Smooth muscle cell (in vitro differentiated cells): ENCODE measurements around the gene RASA3. TPM values are rescaled to one million over a fixed set of nuclear protein-coding genes. Genes with fewer than 3 reads are reported as not detected.

Experiments used
- DNase-seq: peaks from one replicate; lab custom pipeline; 2025; ENCODE audit not compliant: unreplicated experiment; lab: John Stamatoyannopoulos, UW
- H2AFZ ChIP-seq: fragments of 200-600 bp; sonication (generic); 2 replicates; pipeline ENCODE4 v1.6.0; 2016; ENCODE audit warnings: antibody characterized with exemption, low read depth, mild to moderate bottlenecking
- H3F3A ChIP-seq: fragments of 200-600 bp; sonication (generic); 2 replicates; pipeline ENCODE4 v1.6.0; 2017; ENCODE audit warnings: antibody characterized with exemption, low read depth
- H3K27ac ChIP-seq: fragments of 200-600 bp; sonication (generic); 2 replicates; pipeline ENCODE4 v1.5.1; 2016; ENCODE audit warnings: low read depth, mild to moderate bottlenecking
- H3K27me3 ChIP-seq: fragments of 200-600 bp; sonication (generic); 2 replicates; pipeline ENCODE4 v1.6.1; 2016; ENCODE audit warnings: low read depth, mild to moderate bottlenecking
- H3K36me3 ChIP-seq: fragments of 200-600 bp; sonication (generic); 2 replicates; pipeline ENCODE4 v1.5.1; 2016; ENCODE audit warnings: low read depth
- H3K4me1 ChIP-seq: fragments of 200-600 bp; sonication (generic); 2 replicates; pipeline ENCODE4 v1.5.1; 2016; ENCODE audit warnings: low read depth
- H3K4me2 ChIP-seq: fragments of 200-600 bp; sonication (generic); 2 replicates; pipeline ENCODE4 v1.6.0; 2016; ENCODE audit warnings: mild to moderate bottlenecking
- H3K4me3 ChIP-seq: fragments of 200-600 bp; sonication (generic); 2 replicates; pipeline ENCODE4 v1.5.1; 2016; ENCODE audit warnings: mild to moderate bottlenecking
- H3K79me2 ChIP-seq: fragments of 200-600 bp; sonication (generic); 2 replicates; pipeline ENCODE4 v1.6.0; 2016; ENCODE audit warnings: low read depth, mild to moderate bottlenecking
- H3K9ac ChIP-seq: fragments of 200-600 bp; sonication (generic); 2 replicates; pipeline ENCODE4 v1.6.0; 2016; ENCODE audit warnings: low read depth
- H3K9me3 ChIP-seq: fragments of 200-600 bp; sonication (generic); replicated peaks from 2 replicates; pipeline ENCODE4 v1.5.1; 2016; ENCODE audit warnings: low read depth
- H4K20me1 ChIP-seq: fragments of 200-600 bp; sonication (generic); 2 replicates; pipeline ENCODE4 v1.6.0; 2016; ENCODE audit warnings: low read depth
- WGBS: methylation state at CpG from one replicate; pipeline ENCODE4 v1.1.7; 2016; ENCODE audit warnings: low lambda C conversion rate; 5-methylcytosine and 5-hydroxymethylcytosine counted together
- polyA plus RNA-seq: library from polyadenylated mRNA; unstranded; fragments of >200 nt; fragmentation: Nextera tagmentation; extraction: Ambion mirVana; gene quantifications from 2 replicates; pipeline ENCODE4 v1.2.1, GENCODE V29; 2016
- total RNA-seq: library from RNA; depleted of rRNA; stranded (reverse); fragments of >200 nt; gene quantifications from 2 replicates; pipeline ENCODE4 v1.2.3, GENCODE V29; 2014
- TF ChIP-seq, protein P1 (sequence below): fragments of 200-600 bp; sonication (generic); IDR thresholded peaks from 2 replicates; pipeline ENCODE4 v1.5.1; 2017; ENCODE audit warnings: borderline replicate concordance, mild to moderate bottlenecking, antibody characterized with exemption; ENCODE audit not compliant: insufficient read depth, poor library complexity, severe bottlenecking

Gene RASA3
- total and polyA plus RNA-seq, 2 experiments from 2014 or later, result 21.3 to 26.8 TPM

DNA sequence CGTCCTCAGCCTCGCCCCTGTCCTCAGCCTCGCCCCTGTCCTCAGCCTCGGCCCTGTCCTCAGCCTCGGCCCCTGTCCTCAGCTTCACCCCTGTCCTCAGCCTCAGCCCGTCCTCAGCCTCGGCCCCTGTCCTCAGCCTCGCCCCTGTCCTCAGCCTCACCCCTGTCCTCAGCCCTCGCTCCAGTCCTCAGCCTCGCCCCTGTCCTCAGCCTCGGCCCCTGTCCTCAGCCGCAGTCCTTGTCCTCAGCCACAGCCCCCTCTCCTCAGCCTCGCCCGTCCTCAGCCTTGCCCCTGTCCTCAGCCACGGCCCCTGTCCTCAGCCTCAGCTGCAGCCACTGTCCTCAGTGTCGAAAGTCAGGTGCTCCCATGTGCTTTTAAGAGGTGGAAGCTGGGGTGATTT is 169.0 kb downstream of the RASA3 start:
- TF ChIP-seq, protein P1, sequence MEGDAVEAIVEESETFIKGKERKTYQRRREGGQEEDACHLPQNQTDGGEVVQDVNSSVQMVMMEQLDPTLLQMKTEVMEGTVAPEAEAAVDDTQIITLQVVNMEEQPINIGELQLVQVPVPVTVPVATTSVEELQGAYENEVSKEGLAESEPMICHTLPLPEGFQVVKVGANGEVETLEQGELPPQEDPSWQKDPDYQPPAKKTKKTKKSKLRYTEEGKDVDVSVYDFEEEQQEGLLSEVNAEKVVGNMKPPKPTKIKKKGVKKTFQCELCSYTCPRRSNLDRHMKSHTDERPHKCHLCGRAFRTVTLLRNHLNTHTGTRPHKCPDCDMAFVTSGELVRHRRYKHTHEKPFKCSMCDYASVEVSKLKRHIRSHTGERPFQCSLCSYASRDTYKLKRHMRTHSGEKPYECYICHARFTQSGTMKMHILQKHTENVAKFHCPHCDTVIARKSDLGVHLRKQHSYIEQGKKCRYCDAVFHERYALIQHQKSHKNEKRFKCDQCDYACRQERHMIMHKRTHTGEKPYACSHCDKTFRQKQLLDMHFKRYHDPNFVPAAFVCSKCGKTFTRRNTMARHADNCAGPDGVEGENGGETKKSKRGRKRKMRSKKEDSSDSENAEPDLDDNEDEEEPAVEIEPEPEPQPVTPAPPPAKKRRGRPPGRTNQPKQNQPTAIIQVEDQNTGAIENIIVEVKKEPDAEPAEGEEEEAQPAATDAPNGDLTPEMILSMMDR, result no peak
- Histone ChIP-seq H4K20me1 (no peaks in the 10 kb centered on the region), H3K9me3 (no peaks in the 10 kb centered on the region), H3K9ac (no peak overlapping the region), H3K4me2 (no peak overlapping the region), H3K36me3 (no peaks in the 10 kb centered on the region), H3K79me2 (no peaks in the 10 kb centered on the region), H3F3A (no peaks in the 10 kb centered on the region), H3K27me3 (no peaks in the 10 kb centered on the region), H3K4me1 (no peaks in the 10 kb centered on the region), H3K4me3 (no peak overlapping the region), H3K27ac (no peak overlapping the region), H2AFZ (no peak overlapping the region)
- DNase-seq, result no peak
- WGBS, result 92% methylated on average over 12 of the region's 16 CpGs

DNA sequence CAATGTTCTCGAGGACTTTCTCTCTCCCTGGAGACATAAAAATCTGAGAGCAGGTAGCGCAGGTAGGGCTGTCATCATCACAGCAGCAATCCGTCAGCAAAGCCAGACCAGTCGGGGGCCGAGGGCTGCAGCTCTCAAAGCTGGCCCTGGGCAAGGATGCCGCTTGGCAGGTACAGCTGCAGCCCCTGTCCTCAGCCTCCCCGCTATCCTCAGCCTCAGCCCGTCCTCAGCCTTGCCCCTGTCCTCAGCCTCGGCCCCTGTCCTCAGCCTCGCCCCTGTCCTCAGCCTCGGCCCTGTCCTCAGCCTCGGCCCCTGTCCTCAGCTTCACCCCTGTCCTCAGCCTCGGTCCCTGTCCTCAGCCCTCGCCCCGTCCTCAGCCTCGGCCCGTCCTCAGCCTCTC is 169.4 kb downstream of the RASA3 start:
- Histone ChIP-seq H3K4me2 (no peak overlapping the region), H3K79me2 (no peaks in the 10 kb centered on the region), H3K4me3 (no peak overlapping the region), H3K4me1 (no peaks in the 10 kb centered on the region), H3K27me3 (no peaks in the 10 kb centered on the region), H3K27ac (no peak overlapping the region), H4K20me1 (no peaks in the 10 kb centered on the region), H3F3A (no peaks in the 10 kb centered on the region), H2AFZ (no peak overlapping the region), H3K36me3 (no peaks in the 10 kb centered on the region), H3K9me3 (no peaks in the 10 kb centered on the region), H3K9ac (no peak overlapping the region)
- WGBS, result 96% methylated on average over 6 of the region's 17 CpGs
- TF ChIP-seq, protein P1, result no peak
- DNase-seq, result no peak

DNA sequence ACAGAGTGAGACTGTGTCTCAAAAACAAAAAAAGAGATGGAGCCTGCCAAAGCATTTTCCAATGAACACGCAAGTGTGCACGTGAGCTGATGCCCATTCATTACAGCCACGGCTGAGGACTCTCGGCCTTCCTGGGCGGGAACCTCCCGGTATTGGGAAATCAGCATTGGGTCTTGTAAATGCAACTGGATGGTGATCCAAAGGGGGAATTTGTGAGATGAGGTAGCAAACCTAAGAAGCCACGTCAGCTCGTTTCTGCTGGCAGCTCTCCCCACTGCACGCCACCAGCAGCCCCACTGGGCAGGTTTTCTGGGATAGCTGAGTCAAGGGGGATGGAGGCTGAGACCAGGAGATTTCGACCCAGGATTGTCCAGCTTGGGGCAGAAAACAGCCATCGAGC is 170.0 kb downstream of the RASA3 start:
- H3K9me3 ChIP-seq, result no peaks in the 10 kb centered on the region
- no peak overlapping the region for H3K27ac ChIP-seq
- H3K4me3 ChIP-seq, result no peak overlapping the region
- no peak overlapping the region for H2AFZ ChIP-seq
- no peaks in the 10 kb centered on the region for H3F3A ChIP-seq
- no peak for DNase-seq
- TF ChIP-seq, protein P1, result no peak
- H3K79me2 ChIP-seq, result no peaks in the 10 kb centered on the region
- WGBS, result 90% methylated on average over 11 of the region's 11 CpGs
- no peaks in the 10 kb centered on the region for H3K27me3 ChIP-seq
- H4K20me1 ChIP-seq, result no peaks in the 10 kb centered on the region
- no peak overlapping the region for H3K4me2 ChIP-seq
- no peaks in the 10 kb centered on the region for H3K36me3 ChIP-seq
- no peak overlapping the region for H3K9ac ChIP-seq
- H3K4me1 ChIP-seq, result no peaks in the 10 kb centered on the region

DNA sequence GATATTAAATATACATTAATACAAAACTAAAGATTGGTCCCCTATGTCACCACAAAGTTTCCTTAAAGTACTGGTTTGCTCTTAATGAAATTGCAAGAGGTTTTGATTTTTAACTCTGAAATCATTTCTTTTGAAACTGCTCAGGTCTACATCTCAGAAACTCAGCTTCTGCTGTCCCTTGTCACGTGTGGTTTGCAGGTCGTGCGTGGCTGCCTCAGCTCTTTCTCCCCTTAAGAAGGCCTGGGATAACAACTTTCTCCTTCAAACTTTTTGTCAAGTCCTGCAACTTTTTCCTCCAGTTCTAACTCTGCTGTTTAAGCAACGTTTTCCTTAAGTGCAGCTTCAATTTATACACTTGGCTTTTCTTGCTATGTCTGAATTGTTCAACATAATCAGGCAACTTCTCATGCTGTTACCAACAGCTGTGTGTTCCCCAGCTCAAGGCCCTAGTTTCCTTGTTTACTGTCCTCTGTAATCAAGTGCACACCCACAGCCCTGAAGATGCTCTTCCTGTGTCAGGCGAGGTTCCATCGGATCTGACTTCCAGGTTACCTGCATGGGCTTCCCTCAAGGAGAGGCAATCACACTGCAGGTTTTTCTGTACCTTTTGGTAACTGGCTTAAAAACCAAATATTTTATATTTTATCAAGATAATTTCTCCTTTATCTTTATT is 172.0 kb downstream of the RASA3 start:
- Histone ChIP-seq H4K20me1 (no peaks in the 10 kb centered on the region), H3K4me1 (no peaks in the 10 kb centered on the region), H3K27ac (no peak overlapping the region), H3F3A (no peaks in the 10 kb centered on the region), H3K9me3 (no peaks in the 10 kb centered on the region), H3K9ac (no peak overlapping the region), H3K4me2 (no peak overlapping the region), H3K36me3 (no peaks in the 10 kb centered on the region), H2AFZ (no peak overlapping the region), H3K79me2 (no peaks in the 10 kb centered on the region), H3K4me3 (no peak overlapping the region), H3K27me3 (no peaks in the 10 kb centered on the region)
- TF ChIP-seq, protein P1, result no peak
- DNase-seq, result no peak
- 82% methylated on average over 6 of the region's 6 CpGs for WGBS
